ENCODE data around the gene LCP1.

The LCP1 gene

GRCh38 chr13:46178143-46178542, 3.8 kb downstream of the LCP1 start:
- no peak overlapping the region for H3K9ac ChIP-seq (ENCODE audit: insufficient read length)
- H3K27ac ChIP-seq = no peak overlapping the region
- no peaks in the 10 kb centered on the region for H3K9me3 ChIP-seq (ENCODE audit: low read depth, low read length)
- H3K36me3 ChIP-seq (ENCODE audit: insufficient read depth, low read length) = no peaks in the 10 kb centered on the region
- DNase-seq (ENCODE audit: low read depth, low spot score) = no peak
- no peak overlapping the region for H3K4me3 ChIP-seq
- no peak for TF ChIP-seq POLR2AphosphoS5 (IDR thresholded peaks at IDR 0.05; ENCODE audit: borderline replicate concordance, low read depth, low read length)
- TF ChIP-seq EZH2 (IDR thresholded peaks at IDR 0.05) = no peak
- TF ChIP-seq FOXP2 (optimal IDR thresholded peaks at IDR 0.05; ENCODE audit: control extremely low read depth, extremely low read length, insufficient read depth) = no peak

- no peak for DNase-seq (ENCODE audit: low read depth, low spot score)
- H3K27ac ChIP-seq = peak overlapping the region; percentile 6; the same call in 1 of the 2 replicates
- no peaks in the 10 kb centered on the region for H3K36me3 ChIP-seq (ENCODE audit: insufficient read depth, low read length)
- no peaks in the 10 kb centered on the region for H3K9me3 ChIP-seq (ENCODE audit: low read depth, low read length)
- TF ChIP-seq FOXP2 (optimal IDR thresholded peaks at IDR 0.05; ENCODE audit: control extremely low read depth, extremely low read length, insufficient read depth) (no peak), POLR2AphosphoS5 (IDR thresholded peaks at IDR 0.05; ENCODE audit: borderline replicate concordance, low read depth, low read length) (no peak), EZH2 (IDR thresholded peaks at IDR 0.05) (no peak)
- H3K4me3 ChIP-seq = no peak overlapping the region
- no peak overlapping the region for H3K9ac ChIP-seq (ENCODE audit: insufficient read length)
Measured at GRCh38 chr13:46176756-46177155, 5.2 kb downstream of the LCP1 start.

GRCh38 chr13:46173656-46174055, 8.3 kb downstream of the LCP1 start:
- Histone ChIP-seq H3K9me3 (ENCODE audit: low read depth, low read length) (no peaks in the 10 kb centered on the region), H3K27ac (no peak overlapping the region), H3K4me3 (no peak overlapping the region), H3K36me3 (ENCODE audit: insufficient read depth, low read length) (no peaks in the 10 kb centered on the region), H3K9ac (ENCODE audit: insufficient read length) (no peak overlapping the region)
- TF ChIP-seq POLR2AphosphoS5 (IDR thresholded peaks at IDR 0.05; ENCODE audit: borderline replicate concordance, low read depth, low read length) = no peak
- no peak for TF ChIP-seq EZH2 (IDR thresholded peaks at IDR 0.05)
- no peak for TF ChIP-seq FOXP2 (optimal IDR thresholded peaks at IDR 0.05; ENCODE audit: control extremely low read depth, extremely low read length, insufficient read depth)
- DNase-seq (ENCODE audit: low read depth, low spot score) = no peak

- no peak overlapping the region for H3K27ac ChIP-seq
- no peak for DNase-seq (ENCODE audit: low read depth, low spot score)
- H3K9me3 ChIP-seq (ENCODE audit: low read depth, low read length) = no peaks in the 10 kb centered on the region
- H3K9ac ChIP-seq (ENCODE audit: insufficient read length) = no peak overlapping the region
- TF ChIP-seq FOXP2 (optimal IDR thresholded peaks at IDR 0.05; ENCODE audit: control extremely low read depth, extremely low read length, insufficient read depth) (no peak), EZH2 (IDR thresholded peaks at IDR 0.05) (no peak), POLR2AphosphoS5 (IDR thresholded peaks at IDR 0.05; ENCODE audit: borderline replicate concordance, low read depth, low read length) (no peak)
- no peak overlapping the region for H3K4me3 ChIP-seq
- no peaks in the 10 kb centered on the region for H3K36me3 ChIP-seq (ENCODE audit: insufficient read depth, low read length)
Measured at GRCh38 chr13:46172531-46172991, 9.4 kb downstream of the LCP1 start.

GRCh38 chr13:46171739-46172138, 10.2 kb downstream of the LCP1 start:
- H3K36me3 ChIP-seq (ENCODE audit: insufficient read depth, low read length) = no peaks in the 10 kb centered on the region
- DNase-seq (ENCODE audit: low read depth, low spot score) = no peak
- no peaks in the 10 kb centered on the region for H3K9me3 ChIP-seq (ENCODE audit: low read depth, low read length)
- H3K9ac ChIP-seq (ENCODE audit: insufficient read length) = no peak overlapping the region
- TF ChIP-seq EZH2 (IDR thresholded peaks at IDR 0.05) (no peak), POLR2AphosphoS5 (IDR thresholded peaks at IDR 0.05; ENCODE audit: borderline replicate concordance, low read depth, low read length) (no peak), FOXP2 (optimal IDR thresholded peaks at IDR 0.05; ENCODE audit: control extremely low read depth, extremely low read length, insufficient read depth) (no peak)
- no peak overlapping the region for H3K4me3 ChIP-seq
- H3K27ac ChIP-seq = no peak overlapping the region

- no peak for DNase-seq (ENCODE audit: low read depth, low spot score)
- no peak overlapping the region for H3K27ac ChIP-seq
- TF ChIP-seq POLR2AphosphoS5 (IDR thresholded peaks at IDR 0.05; ENCODE audit: borderline replicate concordance, low read depth, low read length) (no peak), FOXP2 (optimal IDR thresholded peaks at IDR 0.05; ENCODE audit: control extremely low read depth, extremely low read length, insufficient read depth) (no peak), EZH2 (IDR thresholded peaks at IDR 0.05) (no peak)
- no peak overlapping the region for H3K9ac ChIP-seq (ENCODE audit: insufficient read length)
- H3K36me3 ChIP-seq (ENCODE audit: insufficient read depth, low read length) = no peaks in the 10 kb centered on the region
- no peaks in the 10 kb centered on the region for H3K9me3 ChIP-seq (ENCODE audit: low read depth, low read length)
- H3K4me3 ChIP-seq = no peak overlapping the region
Measured at GRCh38 chr13:46171217-46171616, 10.8 kb downstream of the LCP1 start.

GRCh38 chr13:46170687-46171086, 11.3 kb downstream of the LCP1 start:
- H3K9me3 ChIP-seq (ENCODE audit: low read depth, low read length) = no peaks in the 10 kb centered on the region
- H3K9ac ChIP-seq (ENCODE audit: insufficient read length) = no peak overlapping the region
- TF ChIP-seq POLR2AphosphoS5 (IDR thresholded peaks at IDR 0.05; ENCODE audit: borderline replicate concordance, low read depth, low read length) (no peak), EZH2 (IDR thresholded peaks at IDR 0.05) (no peak), FOXP2 (optimal IDR thresholded peaks at IDR 0.05; ENCODE audit: control extremely low read depth, extremely low read length, insufficient read depth) (no peak)
- no peaks in the 10 kb centered on the region for H3K36me3 ChIP-seq (ENCODE audit: insufficient read depth, low read length)
- no peak for DNase-seq (ENCODE audit: low read depth, low spot score)
- no peak overlapping the region for H3K27ac ChIP-seq
- no peak overlapping the region for H3K4me3 ChIP-seq

GRCh38 chr13:46170268-46170667, 11.7 kb downstream of the LCP1 start:
- Histone ChIP-seq H3K27ac (no peak overlapping the region), H3K9ac (ENCODE audit: insufficient read length) (no peak overlapping the region), H3K9me3 (ENCODE audit: low read depth, low read length) (no peaks in the 10 kb centered on the region), H3K36me3 (ENCODE audit: insufficient read depth, low read length) (no peaks in the 10 kb centered on the region), H3K4me3 (no peak overlapping the region)
- TF ChIP-seq POLR2AphosphoS5 (IDR thresholded peaks at IDR 0.05; ENCODE audit: borderline replicate concordance, low read depth, low read length) (no peak), EZH2 (IDR thresholded peaks at IDR 0.05) (no peak), FOXP2 (optimal IDR thresholded peaks at IDR 0.05; ENCODE audit: control extremely low read depth, extremely low read length, insufficient read depth) (no peak)
- DNase-seq (ENCODE audit: low read depth, low spot score) = no peak

GRCh38 chr13:46169758-46170157, 12.2 kb downstream of the LCP1 start:
- no peak overlapping the region for H3K4me3 ChIP-seq
- H3K27ac ChIP-seq = no peak overlapping the region
- no peak for DNase-seq (ENCODE audit: low read depth, low spot score)
- H3K36me3 ChIP-seq (ENCODE audit: insufficient read depth, low read length) = no peaks in the 10 kb centered on the region
- no peaks in the 10 kb centered on the region for H3K9me3 ChIP-seq (ENCODE audit: low read depth, low read length)
- TF ChIP-seq FOXP2 (optimal IDR thresholded peaks at IDR 0.05; ENCODE audit: control extremely low read depth, extremely low read length, insufficient read depth) (no peak), POLR2AphosphoS5 (IDR thresholded peaks at IDR 0.05; ENCODE audit: borderline replicate concordance, low read depth, low read length) (no peak), EZH2 (IDR thresholded peaks at IDR 0.05) (no peak)
- no peak overlapping the region for H3K9ac ChIP-seq (ENCODE audit: insufficient read length)
